ENCODE measurements around the gene FREM3. TPM values are rescaled to one million over a fixed set of nuclear protein-coding genes. Genes with fewer than 3 reads are reported as not detected.

Gene FREM3
- total and polyA plus RNA-seq, 8 donors, result not detected

DNA sequence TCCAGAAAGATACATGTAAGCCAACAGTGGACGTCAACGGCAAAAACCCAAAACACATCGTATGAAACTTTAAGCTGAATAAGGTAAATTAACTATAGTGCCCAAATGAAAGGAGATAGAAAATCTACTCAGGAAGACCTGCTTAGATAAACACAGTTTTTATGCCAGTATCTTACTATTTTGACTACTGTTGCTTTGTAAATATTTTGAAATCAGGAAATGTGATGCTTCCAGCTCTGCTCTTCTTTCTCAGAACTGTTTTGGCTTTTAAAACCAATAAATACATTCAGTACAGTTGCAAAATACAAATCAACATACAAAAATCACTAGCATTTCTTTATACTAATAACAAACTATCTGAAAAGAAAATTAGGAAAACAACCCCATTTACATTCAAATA, 103.2 kb downstream of the FREM3 start:
- WGBS, 2 donors, result 89 to 94% methylated on average over 3 of the region's 3 CpGs
- no peak for ATAC-seq
- no peak for DNase-seq
- Histone ChIP-seq H3K4me1 (no peaks in the 10 kb centered on the region), H3K4me3 (no peak overlapping the region), H3K27me3 (no peaks in the 10 kb centered on the region), H3K27ac (no peak overlapping the region), H3K36me3 (no peaks in the 10 kb centered on the region), H3K9me3 (no peaks in the 10 kb centered on the region)
- FAIRE-seq, result no peak
- intact Hi-C loops (cut with DNase I), result no loop called here
- TF ChIP-seq, protein P1, sequence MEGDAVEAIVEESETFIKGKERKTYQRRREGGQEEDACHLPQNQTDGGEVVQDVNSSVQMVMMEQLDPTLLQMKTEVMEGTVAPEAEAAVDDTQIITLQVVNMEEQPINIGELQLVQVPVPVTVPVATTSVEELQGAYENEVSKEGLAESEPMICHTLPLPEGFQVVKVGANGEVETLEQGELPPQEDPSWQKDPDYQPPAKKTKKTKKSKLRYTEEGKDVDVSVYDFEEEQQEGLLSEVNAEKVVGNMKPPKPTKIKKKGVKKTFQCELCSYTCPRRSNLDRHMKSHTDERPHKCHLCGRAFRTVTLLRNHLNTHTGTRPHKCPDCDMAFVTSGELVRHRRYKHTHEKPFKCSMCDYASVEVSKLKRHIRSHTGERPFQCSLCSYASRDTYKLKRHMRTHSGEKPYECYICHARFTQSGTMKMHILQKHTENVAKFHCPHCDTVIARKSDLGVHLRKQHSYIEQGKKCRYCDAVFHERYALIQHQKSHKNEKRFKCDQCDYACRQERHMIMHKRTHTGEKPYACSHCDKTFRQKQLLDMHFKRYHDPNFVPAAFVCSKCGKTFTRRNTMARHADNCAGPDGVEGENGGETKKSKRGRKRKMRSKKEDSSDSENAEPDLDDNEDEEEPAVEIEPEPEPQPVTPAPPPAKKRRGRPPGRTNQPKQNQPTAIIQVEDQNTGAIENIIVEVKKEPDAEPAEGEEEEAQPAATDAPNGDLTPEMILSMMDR (IDR thresholded peaks at IDR 0.05), result no peak

DNA sequence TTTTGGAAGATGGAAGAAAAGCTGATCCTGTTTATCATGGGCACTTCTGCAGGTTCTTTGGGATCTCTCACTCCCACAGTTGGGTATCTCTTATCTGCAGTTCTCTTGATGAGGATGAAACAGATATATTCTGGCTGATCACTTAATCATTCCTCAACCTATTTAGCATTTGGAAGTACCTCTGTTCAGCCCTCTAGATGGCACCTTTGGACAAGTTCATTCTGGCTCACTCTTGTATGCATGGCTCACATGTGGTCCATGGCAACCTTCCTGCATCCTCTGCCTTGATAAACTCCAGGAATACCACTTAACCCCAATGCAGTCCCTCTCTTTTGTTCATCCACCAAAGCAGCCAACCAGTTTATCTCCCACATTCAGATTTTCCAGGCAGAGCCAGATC, 112.8 kb downstream of the FREM3 start:
- Histone ChIP-seq H3K36me3 (no peaks in the 10 kb centered on the region), H3K27ac (no peak overlapping the region), H3K4me3 (no peak overlapping the region), H3K9me3 (no peaks in the 10 kb centered on the region), H3K4me1 (no peaks in the 10 kb centered on the region), H3K27me3 (no peaks in the 10 kb centered on the region)
- TF ChIP-seq, protein P1 (IDR thresholded peaks at IDR 0.05), result no peak
- ATAC-seq (no peak), FAIRE-seq (no peak), DNase-seq (no peak)
- intact Hi-C loops (cut with DNase I), result no loop called here

DNA sequence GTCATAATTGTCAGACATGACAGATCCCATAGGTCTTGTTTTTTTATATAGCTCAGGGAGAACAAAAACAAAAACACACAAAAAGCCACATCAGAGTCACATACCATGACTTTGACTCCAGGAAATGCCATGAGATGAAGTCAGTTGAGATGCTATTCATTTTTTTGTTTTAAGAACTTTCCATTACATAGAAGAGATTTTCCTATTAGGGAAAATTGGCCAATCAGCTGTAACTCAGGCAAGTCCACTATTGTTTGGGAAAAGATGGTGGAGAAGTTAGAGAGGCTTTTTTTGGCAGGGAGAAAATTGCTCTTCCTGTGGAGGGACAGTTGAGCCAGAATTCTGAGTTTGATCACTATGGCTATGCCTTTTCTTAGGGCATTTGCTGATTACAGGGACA, 114.4 kb downstream of the FREM3 start:
- FAIRE-seq (no peak), DNase-seq (no peak), ATAC-seq (no peak)
- H3K27me3 ChIP-seq, result no peaks in the 10 kb centered on the region
- no peaks in the 10 kb centered on the region for H3K4me1 ChIP-seq
- intact Hi-C loops (cut with DNase I), result no loop called here
- H3K27ac ChIP-seq, result no peak overlapping the region
- TF ChIP-seq, protein P1 (IDR thresholded peaks at IDR 0.05), result no peak
- H3K4me3 ChIP-seq, result no peak overlapping the region
- no peaks in the 10 kb centered on the region for H3K9me3 ChIP-seq
- H3K36me3 ChIP-seq, result no peaks in the 10 kb centered on the region

DNA sequence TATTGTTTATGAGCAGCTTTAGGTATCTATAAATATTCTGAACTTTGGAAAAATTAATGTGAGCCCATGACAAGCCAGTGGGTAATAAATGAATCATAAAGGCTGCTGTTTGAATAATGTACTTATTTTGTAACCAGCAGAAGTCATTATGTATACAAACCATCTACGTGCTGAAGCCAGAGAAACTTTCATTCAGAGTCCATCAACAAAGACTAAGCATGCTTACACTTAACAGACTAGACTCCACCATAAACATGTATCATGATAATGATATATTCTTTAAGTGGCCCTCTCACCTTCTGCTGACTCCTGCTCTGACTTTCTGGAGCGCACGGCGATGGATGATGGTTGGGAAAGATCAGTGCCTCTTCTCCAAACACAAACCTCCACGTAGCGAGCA, 114.9 kb downstream of the FREM3 start:
- H3K27me3 ChIP-seq, result no peaks in the 10 kb centered on the region
- intact Hi-C loops (cut with DNase I), result no loop called here
- no peaks in the 10 kb centered on the region for H3K9me3 ChIP-seq
- no peak overlapping the region for H3K27ac ChIP-seq
- no peak overlapping the region for H3K4me3 ChIP-seq
- 91 to 92% methylated on average over 6 of the region's 6 CpGs for WGBS, 2 donors
- DNase-seq (no peak), FAIRE-seq (no peak), ATAC-seq (no peak)
- no peaks in the 10 kb centered on the region for H3K4me1 ChIP-seq
- TF ChIP-seq, protein P1 (IDR thresholded peaks at IDR 0.05), result no peak
- no peaks in the 10 kb centered on the region for H3K36me3 ChIP-seq

DNA sequence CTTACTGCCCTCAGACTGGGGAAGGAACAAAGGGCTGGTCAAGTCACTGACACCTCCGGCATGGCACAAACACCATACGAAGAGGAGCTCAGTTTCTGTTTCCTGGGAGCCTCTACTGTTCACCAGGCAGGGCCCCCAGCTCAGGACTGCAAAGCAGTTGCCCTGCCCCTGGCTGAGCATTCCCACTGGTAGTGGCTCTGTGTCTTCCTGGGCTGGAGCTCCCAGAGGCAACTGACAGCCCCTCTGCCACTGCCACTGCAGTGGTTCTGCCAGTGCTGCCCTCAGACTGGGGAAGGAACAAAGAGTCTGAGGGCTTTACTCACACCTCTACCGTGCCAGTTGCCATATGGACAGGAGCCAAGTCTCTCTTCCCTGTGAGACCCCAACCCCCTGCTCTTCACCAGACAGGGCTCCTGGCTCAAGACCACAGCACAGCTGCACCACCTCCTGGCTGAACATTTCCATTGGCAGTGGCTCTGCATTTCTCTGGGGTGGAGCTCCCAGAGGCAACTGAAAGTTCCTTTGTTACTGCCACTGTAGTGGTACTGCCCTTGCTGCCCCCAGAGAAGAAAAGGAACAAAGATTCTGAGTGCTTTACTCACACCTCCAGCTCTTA, 119.0 kb downstream of the FREM3 start:
- intact Hi-C loops (cut with DNase I), result no loop called here
- 89 to 90% methylated on average over 3 of the region's 3 CpGs for WGBS, 2 donors
- no peak overlapping the region for H3K4me3 ChIP-seq
- TF ChIP-seq, protein P1 (IDR thresholded peaks at IDR 0.05), result no peak
- ATAC-seq, result no peak
- no peaks in the 10 kb centered on the region for H3K36me3 ChIP-seq
- H3K27ac ChIP-seq, result no peak overlapping the region
- FAIRE-seq, result no peak
- no peaks in the 10 kb centered on the region for H3K4me1 ChIP-seq
- H3K9me3 ChIP-seq, result no peaks in the 10 kb centered on the region
- no peak for DNase-seq
- no peaks in the 10 kb centered on the region for H3K27me3 ChIP-seq

Measured in pancreas (tissue), 10 donors.